K562 (cell line): ENCODE measurements around the gene POU4F1. TPM values are rescaled to one million over a fixed set of nuclear protein-coding genes. Genes with fewer than 3 reads are reported as not detected.

ENCODE experiments used
- ATAC-seq: fragments of 200-7000 bp; cut with Tn5 transposase; 3 replicates; pipeline ENCODE4 v1.9.1; 2020; ENCODE audit warnings: moderate library complexity
- BruUV-seq: library from RNA; stranded (reverse); fragments of 400-500 nt; replicated peaks from 2 replicates; lab custom pipeline; 2021; lab: Mats Ljungman, UMichigan
- CTCF ChIA-PET: fragments of 300-600 bp; formaldehyde crosslinking; extraction: SDS; loops from one replicate; lab custom pipeline; 2021; ENCODE audit warnings: low intra/inter-chr PET ratio; lab: Yijun Ruan, JAX
- POLR2A ChIA-PET: fragments of 300-600, 350-650 bp; sonication (Branson Sonifier 250); formaldehyde crosslinking; extraction: SDS; loops from one replicate; lab custom pipeline; 2021; ENCODE audit warnings: antibody characterized with exemption, inconsistent platforms; lab: Yijun Ruan, JAX
- DNase-seq, 4 experiments: peaks; one replicate each; pipeline versions ENCODE4 v3.0.0 to v3.0.0-alpha.2; 2011 to 2018; ENCODE audit warnings: low spot score in 3 of 4, mixed read lengths in 3 of 4; ENCODE audit errors: extremely low read depth in 1 of 4
- FAIRE-seq: peaks from 2 replicates; lab custom pipeline; 2011; peaks lifted over from hg19 to GRCh38; lab: Jason Lieb, UNC
- H2AFZ ChIP-seq: 2 replicates; pipeline ENCODE4 v1.6.0; 2011; ENCODE audit warnings: low read depth, low read length, control low read depth, inconsistent platforms
- H3K27ac ChIP-seq: fragments of 200-600 bp; 3 replicates; pipeline ENCODE4 v1.8.0; 2011; ENCODE audit warnings: low read depth, mild to moderate bottlenecking, control low read depth, inconsistent platforms, low read length, moderate library complexity, mixed read lengths; ENCODE audit errors: extremely low read depth
- H3K27me3 ChIP-seq, 2 experiments: fragments of 300-600 bp in 1 of 2; 2 replicates in 1 of 2; 3 replicates in 1 of 2; pipeline versions ENCODE4 v1.6.0 to v1.8.0; 2011; ENCODE audit warnings: inconsistent platforms in 2 of 2, low read length in 2 of 2, mild to moderate bottlenecking in 1 of 2, mixed read lengths in 1 of 2, moderate library complexity in 1 of 2; ENCODE audit not compliant: control insufficient read depth in 2 of 2, insufficient read depth in 2 of 2
- H3K36me3 ChIP-seq: fragments of 300-600 bp; 3 replicates; pipeline ENCODE4 v1.8.0; 2011; ENCODE audit warnings: mild to moderate bottlenecking, low read length, inconsistent platforms; ENCODE audit not compliant: control insufficient read depth, insufficient read depth
- H3K4me1 ChIP-seq, 2 experiments: fragments of 200-600 bp in 1 of 2; replicated peaks in 1 of 2; 2 replicates in 1 of 2; 3 replicates in 1 of 2; pipeline versions ENCODE4 v1.5.1 to v1.8.0; 2011; ENCODE audit warnings: inconsistent platforms in 2 of 2, low read length in 2 of 2, mild to moderate bottlenecking in 1 of 2, mixed read lengths in 1 of 2, moderate library complexity in 1 of 2; ENCODE audit not compliant: control insufficient read depth in 2 of 2, insufficient read depth in 2 of 2
- H3K4me2 ChIP-seq: 2 replicates; pipeline ENCODE4 v1.6.1; 2011; ENCODE audit warnings: low read length, control low read depth, inconsistent platforms, mixed read lengths; ENCODE audit not compliant: insufficient read depth
- H3K4me3 ChIP-seq: fragments of 200-600 bp; sonication (generic), shearing (Covaris generic); 2 replicates; pipeline ENCODE4 v1.5.1; 2016; ENCODE audit warnings: control low read depth, inconsistent platforms
- H3K79me2 ChIP-seq: fragments of 200-600 bp; 3 replicates; pipeline ENCODE4 v1.8.0; 2011; ENCODE audit warnings: low read length, inconsistent platforms; ENCODE audit not compliant: control insufficient read depth, insufficient read depth
- H3K9ac ChIP-seq, 2 experiments: 2 replicates each; pipeline versions ENCODE4 v1.6.0 to v1.6.1; 2011; ENCODE audit warnings: low read depth in 2 of 2, low read length in 2 of 2, control low read depth in 1 of 2, inconsistent platforms in 1 of 2, mild to moderate bottlenecking in 1 of 2, mixed read lengths in 1 of 2; ENCODE audit not compliant: insufficient read depth in 1 of 2
- H3K9me1 ChIP-seq: one replicate; pipeline ENCODE4 v1.6.0; 2011; ENCODE audit warnings: inconsistent platforms, mild to moderate bottlenecking, low read length, moderate library complexity; ENCODE audit not compliant: control insufficient read depth, insufficient read depth
- H3K9me3 ChIP-seq: replicated peaks from 2 replicates; pipeline ENCODE4 v1.5.1; 2011; ENCODE audit warnings: low read depth, low read length, inconsistent platforms; ENCODE audit not compliant: control insufficient read depth, insufficient read depth
- H4K20me1 ChIP-seq: replicated peaks from 2 replicates; pipeline ENCODE4 v1.6.1; 2011; ENCODE audit warnings: low read length, inconsistent platforms, mixed read lengths; ENCODE audit not compliant: control insufficient read depth, insufficient read depth
- BDP1 ChIP-seq: IDR thresholded peaks from 3 replicates; pipeline ENCODE4 v1.6.1; 2011; ENCODE audit not compliant: insufficient read length, insufficient read depth
- CTCF ChIP-seq, 3 experiments: IDR thresholded peaks in 2 of 3; conservative IDR thresholded peaks in 1 of 3; 2 replicates each; pipeline ENCODE4 v1.5.1; 2011 to 2012; ENCODE audit warnings: low read length in 3 of 3, mild to moderate bottlenecking in 3 of 3, control low read depth in 2 of 3, improper control_type of control experiment in 1 of 3, inconsistent platforms in 1 of 3, low read depth in 1 of 3, mixed read lengths in 1 of 3, moderate library complexity in 1 of 3; ENCODE audit not compliant: insufficient read depth in 2 of 3
- ZNF133 ChIP-seq: fragments of 250-450 bp; sonication (Bioruptor Pico); IDR thresholded peaks from 2 replicates; pipeline ENCODE4 v1.4.0; 2020; ENCODE audit warnings: mild to moderate bottlenecking
- ZNF511 ChIP-seq: sonication (generic); formaldehyde crosslinking; IDR thresholded peaks from 2 replicates; pipeline ENCODE4 v1.8.0; 2022; ENCODE audit warnings: mild to moderate bottlenecking, missing genetic modification reagents
- WGBS: fragments of 100-300 bp; shearing (Covaris generic); methylation state at CpG from one replicate; pipeline ENCODE4 v1.1.6; 2016; ENCODE audit warnings: low coverage, mixed read lengths; ENCODE audit not compliant: insufficient coverage; ENCODE audit errors: missing lambda C conversion rate; 5-methylcytosine and 5-hydroxymethylcytosine counted together
- in situ Hi-C: fragments of 300-500 bp; cut with MboI; formaldehyde crosslinking; loops from 4 replicates; pipeline ENCODE4 v1.15.0; 2018; ENCODE audit warnings: inconsistent platforms, mixed read lengths
- intact Hi-C: fragments of 100-400 bp; cut with micrococcal nuclease; formaldehyde crosslinking; loops from 2 replicates; pipeline ENCODE4 v1.14.2; 2022
- polyA plus RNA-seq, 8 experiments: library from polyadenylated mRNA; depleted of rRNA in 4 of 8; stranded (reverse) in 5 of 8; unstranded in 3 of 8; fragments of >200 nt; fragmentation: Nextera tagmentation in 2 of 8; fragmentation: Illumina TruSeq in 1 of 8; extraction: Ambion mirVana in 2 of 8; extraction: Trizol in 1 of 8; gene quantifications; 2 replicates each; pipeline versions ENCODE4 v1.2.1 to v1.2.3, GENCODE V29; 2011 to 2014; ENCODE audit warnings: inconsistent platforms in 1 of 8, missing spikeins in 1 of 8
- total RNA-seq, 7 experiments: library from RNA; depleted of rRNA in 6 of 7; stranded (reverse); fragments of >200 nt in 6 of 7; fragmentation: Illumina TruSeq in 2 of 7; extraction: Trizol in 2 of 7; gene quantifications; 2 replicates each; pipeline versions ENCODE4 v1.2.1 to v1.2.3, GENCODE V29; 2011 to 2021; ENCODE audit warnings: low replicate concordance in 1 of 7
- TF ChIP-seq, protein P1 (sequence below): sonication (generic); IDR thresholded peaks from 2 replicates; pipeline ENCODE4 v1.6.1; 2016
- TF ChIP-seq, protein P2 (sequence below): sonication (generic); formaldehyde crosslinking; IDR thresholded peaks from 2 replicates; pipeline ENCODE4 v1.5.0; 2020; ENCODE audit warnings: missing genetic modification reagents

POU4F1 gene
- total and polyA plus RNA-seq, 9 of the 15 experiments (the other 6 are each of a cell fraction or from before 2014, with no cell fraction given), result 0.61 to 2.8 (median 1.5) TPM

DNA sequence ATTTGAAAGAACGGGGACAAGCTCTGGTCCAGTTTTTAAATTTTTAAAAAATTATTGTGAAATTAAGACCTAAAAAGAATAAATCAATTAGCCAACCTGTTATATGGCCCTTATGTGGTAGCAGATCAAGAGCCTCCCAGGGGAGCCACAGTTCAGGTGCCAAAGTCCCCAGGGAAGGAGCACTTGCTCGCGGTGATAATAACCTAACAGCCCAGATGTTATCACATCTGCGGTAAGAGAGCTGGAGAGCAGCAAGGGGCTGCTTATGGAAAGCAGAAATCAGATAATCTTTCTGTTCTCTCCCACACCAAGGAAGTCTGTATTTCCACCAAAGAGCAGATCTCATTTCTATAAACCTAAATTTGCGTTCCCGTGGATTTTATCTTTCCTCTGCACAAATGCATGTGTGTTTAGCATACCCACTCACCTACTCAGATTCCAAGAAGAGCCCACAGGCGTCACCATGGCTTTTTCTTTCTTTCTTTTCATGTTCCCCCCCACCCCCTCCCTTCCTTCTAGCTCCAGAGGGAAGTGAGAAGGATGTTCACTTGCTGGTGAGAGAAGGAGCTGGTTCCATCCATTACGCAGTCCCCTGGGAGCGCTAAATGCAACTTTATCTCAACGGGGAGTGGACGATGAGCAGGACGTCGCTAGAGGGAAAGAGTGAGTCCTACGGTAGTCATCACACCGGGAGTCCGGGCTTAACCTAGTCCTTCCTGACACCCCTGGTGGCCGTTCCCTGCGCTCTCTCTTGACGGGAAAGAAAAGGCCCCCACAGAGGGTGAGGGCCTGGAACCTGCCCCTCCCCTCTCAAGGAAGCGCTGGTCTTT is 1.6 kb upstream of the POU4F1 start:
- Histone ChIP-seq H3K9me1 (no peaks in the 10 kb centered on the region), H3K4me1 (peaks cover 7 to 18% of the 10 kb centered on the region in 2 experiments; a peak in 3 of 5 replicates), H2AFZ (peak overlapping the region; percentile 24; the same call in 1 of the 2 replicates), H3K27ac (no peak overlapping the region), H3K4me2 (peak overlapping the region; percentile 11; the same call in 1 of the 2 replicates), H3K4me3 (no peak overlapping the region), H3K9ac (no peak overlapping the region), H3K79me2 (no peaks in the 10 kb centered on the region), H3K27me3 (no peaks in the 10 kb centered on the region), H4K20me1 (no peaks in the 10 kb centered on the region), H3K36me3 (no peaks in the 10 kb centered on the region), H3K9me3 (no peaks in the 10 kb centered on the region)
- in situ Hi-C loops, result no loop called here
- ATAC-seq (peak; percentile 68), FAIRE-seq (no peak), DNase-seq (peak; percentile 35 to 54 (median 44))
- 0% methylated on average over 14 of the region's 20 CpGs for WGBS
- TF ChIP-seq, protein P1, sequence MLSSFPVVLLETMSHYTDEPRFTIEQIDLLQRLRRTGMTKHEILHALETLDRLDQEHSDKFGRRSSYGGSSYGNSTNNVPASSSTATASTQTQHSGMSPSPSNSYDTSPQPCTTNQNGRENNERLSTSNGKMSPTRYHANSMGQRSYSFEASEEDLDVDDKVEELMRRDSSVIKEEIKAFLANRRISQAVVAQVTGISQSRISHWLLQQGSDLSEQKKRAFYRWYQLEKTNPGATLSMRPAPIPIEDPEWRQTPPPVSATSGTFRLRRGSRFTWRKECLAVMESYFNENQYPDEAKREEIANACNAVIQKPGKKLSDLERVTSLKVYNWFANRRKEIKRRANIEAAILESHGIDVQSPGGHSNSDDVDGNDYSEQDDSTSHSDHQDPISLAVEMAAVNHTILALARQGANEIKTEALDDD, result peak; percentile 84
- TF ChIP-seq ZNF133 (CRISPR knock-in tag) (no peak), ZNF511 (CRISPR knock-in tag) (no peak), BDP1 (no peak), CTCF (IDR thresholded peaks at IDR 0.05 in 2 of 3, conservative IDR thresholded peaks at IDR 0.05 in 1 of 3; ENCODE audit: insufficient read depth in 2 of 3, low read depth in 1 of 3, low read length in 3 of 3) (peak; percentile 21 to 51 (median 31); a peak in 5 of 6 replicates)
- TF ChIP-seq, protein P2, sequence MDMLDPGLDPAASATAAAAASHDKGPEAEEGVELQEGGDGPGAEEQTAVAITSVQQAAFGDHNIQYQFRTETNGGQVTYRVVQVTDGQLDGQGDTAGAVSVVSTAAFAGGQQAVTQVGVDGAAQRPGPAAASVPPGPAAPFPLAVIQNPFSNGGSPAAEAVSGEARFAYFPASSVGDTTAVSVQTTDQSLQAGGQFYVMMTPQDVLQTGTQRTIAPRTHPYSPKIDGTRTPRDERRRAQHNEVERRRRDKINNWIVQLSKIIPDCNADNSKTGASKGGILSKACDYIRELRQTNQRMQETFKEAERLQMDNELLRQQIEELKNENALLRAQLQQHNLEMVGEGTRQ, result no peak
- ChIA-PET CTCF (no interaction called here), POLR2A (interaction anchor here (0.9 kb wide), 1 partner anchor 13 kb away, joined by 3 read pairs; no protein-coding TSS in a partner anchor)
- no TSS peak for BruUV-seq
- intact Hi-C loops, result loop anchor here (2.0 kb wide), 1 partner anchor 54 kb away; the partner anchor contains the start of gene OBI1
